SJSA1 (cell line): ENCODE results near the gene PPT2. TPM values are rescaled to one million over a fixed set of nuclear protein-coding genes. Genes with fewer than 3 reads are reported as not detected.
A peak's percentile ranks its signal among the peaks of the same experiment; 100 is the strongest.
"Not testable (repeated sequence)": the region's sequence is repeated elsewhere in the genome, so short reads cannot be mapped to it uniquely, and the experiment has no call there.

Experiments used
- DNase-seq, 2 experiments: peaks; one replicate each; pipeline ENCODE4 v3.0.0-alpha.2; 2015 to 2020; ENCODE audit warnings: low spot score in 2 of 2, low read depth in 1 of 2
- H3K27ac ChIP-seq: fragments of 250-450 bp; sonication (Bioruptor Pico); 2 replicates; pipeline ENCODE4 v1.5.1; 2020; ENCODE audit warnings: mild to moderate bottlenecking, moderate library complexity
- H3K27me3 ChIP-seq: fragments of 250-450 bp; sonication (Bioruptor Pico); replicated peaks from 2 replicates; pipeline ENCODE4 v1.5.1; 2020; ENCODE audit warnings: mild to moderate bottlenecking, moderate library complexity
- H3K36me3 ChIP-seq: fragments of 250-450 bp; sonication (Bioruptor Pico); 2 replicates; pipeline ENCODE4 v1.5.1; 2020; ENCODE audit warnings: mild to moderate bottlenecking
- H3K4me1 ChIP-seq: fragments of 250-450 bp; sonication (Bioruptor Pico); replicated peaks from 2 replicates; pipeline ENCODE4 v1.6.1; 2021; ENCODE audit warnings: mild to moderate bottlenecking
- H3K4me3 ChIP-seq: fragments of 250-450 bp; sonication (Bioruptor Pico); 2 replicates; pipeline ENCODE4 v1.5.1; 2020; ENCODE audit warnings: mild to moderate bottlenecking
- H3K9me3 ChIP-seq: fragments of 250-450 bp; sonication (Bioruptor Pico); replicated peaks from 2 replicates; pipeline ENCODE4 v1.5.1; 2020; ENCODE audit warnings: mild to moderate bottlenecking
- total RNA-seq: library from RNA; depleted of rRNA; stranded (reverse); fragments of >200 nt; shearing (Covaris generic); gene quantifications from 2 replicates; pipeline ENCODE4 v1.2.3, GENCODE V29; 2014

The PPT2 gene
- total RNA-seq, 1 experiment from 2014 or later: 38.2 TPM

GRCh38 chr6:32196682-32197616, 43.0 kb downstream of the PPT2 start:
- H3K4me3 ChIP-seq: peak overlapping the region; percentile 53
- no peaks in the 10 kb centered on the region for H3K9me3 ChIP-seq
- no peaks in the 10 kb centered on the region for H3K27me3 ChIP-seq
- H3K27ac ChIP-seq: peak overlapping the region; percentile 99
- peaks cover 42% of the 10 kb centered on the region for H3K4me1 ChIP-seq
- DNase-seq: peak in 1 of 2 experiments; percentile 13
- H3K36me3 ChIP-seq: no peaks in the 10 kb centered on the region

- no peak overlapping the region for H3K4me3 ChIP-seq
- peaks cover 40% of the 10 kb centered on the region for H3K4me1 ChIP-seq
- no peaks in the 10 kb centered on the region for H3K27me3 ChIP-seq
- no peaks in the 10 kb centered on the region for H3K9me3 ChIP-seq
- no peak overlapping the region for H3K27ac ChIP-seq
- no peaks in the 10 kb centered on the region for H3K36me3 ChIP-seq
- DNase-seq: no peak
Observed at GRCh38 chr6:32198345-32198696, 44.4 kb downstream of the PPT2 start.

- no peaks in the 10 kb centered on the region for H3K27me3 ChIP-seq
- H3K9me3 ChIP-seq: no peaks in the 10 kb centered on the region
- no peaks in the 10 kb centered on the region for H3K36me3 ChIP-seq
- DNase-seq: no peak
- no peak overlapping the region for H3K4me3 ChIP-seq
- no peak overlapping the region for H3K27ac ChIP-seq
- peaks cover 45% of the 10 kb centered on the region for H3K4me1 ChIP-seq
Observed at GRCh38 chr6:32198866-32199265, 44.9 kb downstream of the PPT2 start.

DNA sequence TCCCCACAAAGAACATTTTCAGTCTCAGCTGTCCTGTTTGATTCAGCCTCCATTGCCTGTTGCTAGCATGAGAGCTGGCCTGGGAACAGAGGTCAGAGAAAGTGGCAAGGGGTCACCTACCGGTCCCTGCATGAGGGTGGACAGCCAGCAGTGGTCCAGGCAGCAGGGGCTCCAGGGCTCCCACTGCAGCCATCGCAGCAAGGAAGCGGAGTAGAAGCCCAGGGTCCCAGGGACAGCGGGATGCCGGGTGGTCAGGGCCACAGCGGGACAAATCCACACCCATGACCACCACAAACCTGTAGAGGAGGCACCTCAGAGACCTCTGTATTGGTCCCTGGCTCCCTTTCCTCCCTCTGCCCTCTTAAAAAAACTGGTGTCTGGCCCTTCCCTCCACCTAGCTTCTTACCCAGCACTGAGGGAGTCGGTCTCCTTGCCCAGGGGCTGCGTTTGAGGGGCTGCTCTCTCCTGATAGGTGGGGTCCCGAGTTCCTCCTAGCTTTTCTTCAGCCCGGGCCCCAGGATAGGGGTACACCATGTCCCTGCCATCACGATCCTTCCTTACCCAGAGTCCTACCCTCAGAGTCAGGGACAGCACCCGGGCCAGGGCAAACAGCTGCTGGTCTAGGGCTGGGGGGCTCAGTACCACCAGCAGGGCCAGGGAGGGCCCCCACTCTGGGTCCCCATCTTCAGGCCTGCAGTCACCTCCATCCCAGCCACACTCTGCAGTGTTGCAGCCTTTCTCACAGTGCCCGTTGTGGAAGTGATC, 47.0 kb downstream of the PPT2 start:
- H3K9me3 ChIP-seq: no peaks in the 10 kb centered on the region
- no peaks in the 10 kb centered on the region for H3K36me3 ChIP-seq
- DNase-seq: peak in 1 of 2 experiments; percentile 38
- no peak overlapping the region for H3K27ac ChIP-seq
- H3K27me3 ChIP-seq: no peaks in the 10 kb centered on the region
- H3K4me3 ChIP-seq: no peak overlapping the region
- H3K4me1 ChIP-seq: peaks cover 41% of the 10 kb centered on the region

DNA sequence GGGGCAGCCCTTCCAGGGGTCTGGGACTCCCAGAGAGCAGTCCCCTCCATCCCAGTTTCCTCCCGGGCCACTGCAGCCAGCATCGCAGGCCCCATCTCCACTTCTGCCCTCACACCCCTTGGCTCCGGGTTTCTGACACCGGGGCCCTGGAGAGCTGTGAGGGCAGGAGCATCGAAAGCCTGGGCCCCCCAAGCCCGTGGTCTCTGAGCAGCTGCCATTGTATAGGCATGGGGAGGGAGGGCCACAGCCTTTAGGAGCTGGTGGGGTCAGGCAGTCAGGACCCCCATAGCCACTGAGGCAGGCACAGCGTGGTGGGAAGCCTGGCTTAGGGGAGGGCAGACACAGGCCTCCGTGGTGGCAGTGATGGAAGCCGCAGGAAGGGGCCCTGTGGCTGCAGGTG, 48.2 kb downstream of the PPT2 start:
- no peak overlapping the region for H3K27ac ChIP-seq
- H3K36me3 ChIP-seq: no peaks in the 10 kb centered on the region
- H3K4me1 ChIP-seq: peaks cover 28% of the 10 kb centered on the region
- no peak overlapping the region for H3K4me3 ChIP-seq
- DNase-seq: no peak
- H3K9me3 ChIP-seq: no peaks in the 10 kb centered on the region
- no peaks in the 10 kb centered on the region for H3K27me3 ChIP-seq

GRCh38 chr6:32203426-32204267, 49.7 kb downstream of the PPT2 start:
- Histone ChIP-seq H3K4me3 (no peak overlapping the region), H3K27me3 (no peaks in the 10 kb centered on the region), H3K9me3 (no peaks in the 10 kb centered on the region), H3K36me3 (no peaks in the 10 kb centered on the region), H3K4me1 (peaks cover 26% of the 10 kb centered on the region), H3K27ac (peak overlapping the region; percentile 24)
- DNase-seq: peak; percentile 53 to 69

- no peak for DNase-seq
- no peaks in the 10 kb centered on the region for H3K9me3 ChIP-seq
Observed at GRCh38 chr6:32204268-32204715, 50.4 kb downstream of the PPT2 start.

DNA sequence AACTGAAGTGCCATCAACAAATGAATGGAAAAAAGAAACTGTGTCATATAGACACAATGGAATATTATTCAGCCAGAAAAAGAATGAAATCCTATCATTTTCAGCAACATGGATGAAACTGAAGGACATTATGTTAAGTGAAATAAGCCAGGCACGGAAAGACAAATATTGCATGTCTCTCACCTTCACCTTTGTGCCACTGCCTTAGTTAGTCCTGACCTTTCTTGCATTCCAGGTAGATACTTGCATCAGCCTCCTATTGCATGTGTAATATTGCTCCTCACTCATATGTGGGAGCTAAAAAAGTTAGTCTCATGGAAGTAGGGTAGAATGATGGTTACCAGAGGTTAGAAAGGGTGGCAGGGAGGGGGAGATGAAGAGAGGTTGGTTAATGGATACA, 55.1 kb downstream of the PPT2 start:
- peaks cover 3% of the 10 kb centered on the region for H3K4me1 ChIP-seq
- DNase-seq: no peak
- no peaks in the 10 kb centered on the region for H3K9me3 ChIP-seq
- no peaks in the 10 kb centered on the region for H3K27me3 ChIP-seq
- H3K4me3 ChIP-seq: no peak overlapping the region
- H3K36me3 ChIP-seq: no peaks in the 10 kb centered on the region
- no peak overlapping the region for H3K27ac ChIP-seq

More at GRCh38 chr6:32204268-32204715, 50.4 kb downstream of the PPT2 start:
- no peak overlapping the region for H3K4me3 ChIP-seq
- H3K27ac ChIP-seq: no peak overlapping the region
- no peaks in the 10 kb centered on the region for H3K27me3 ChIP-seq
- H3K4me1 ChIP-seq: peaks cover 26% of the 10 kb centered on the region
- no peaks in the 10 kb centered on the region for H3K36me3 ChIP-seq

- no peak overlapping the region for H3K27ac ChIP-seq
- H3K36me3 ChIP-seq: no peaks in the 10 kb centered on the region
- DNase-seq: no peak
- no peaks in the 10 kb centered on the region for H3K4me1 ChIP-seq
- H3K4me3 ChIP-seq: no peak overlapping the region
- H3K27me3 ChIP-seq: no peaks in the 10 kb centered on the region
- no peaks in the 10 kb centered on the region for H3K9me3 ChIP-seq
Observed at GRCh38 chr6:32210191-32210601, 56.3 kb downstream of the PPT2 start.

GRCh38 chr6:32211432-32211831, 57.5 kb downstream of the PPT2 start:
- not testable (repeated sequence) for DNase-seq, H3K36me3 ChIP-seq, H3K27me3 ChIP-seq, H3K4me1 ChIP-seq, H3K4me3 ChIP-seq, H3K9me3 ChIP-seq, H3K27ac ChIP-seq

- Histone ChIP-seq H3K9me3 (no peaks in the 10 kb centered on the region), H3K27ac (no peak overlapping the region), H3K27me3 (no peaks in the 10 kb centered on the region), H3K36me3 (no peaks in the 10 kb centered on the region), H3K4me1 (no peaks in the 10 kb centered on the region), H3K4me3 (no peak overlapping the region)
- DNase-seq: no peak
Observed at GRCh38 chr6:32212076-32212760, 58.3 kb downstream of the PPT2 start.
